ENCODE results near the gene LRRN2.

GRCh38 chr1:204599098-204599497 lies 86.4 kb downstream of the LRRN2 start:
- TF ChIP-seq, protein P1, sequence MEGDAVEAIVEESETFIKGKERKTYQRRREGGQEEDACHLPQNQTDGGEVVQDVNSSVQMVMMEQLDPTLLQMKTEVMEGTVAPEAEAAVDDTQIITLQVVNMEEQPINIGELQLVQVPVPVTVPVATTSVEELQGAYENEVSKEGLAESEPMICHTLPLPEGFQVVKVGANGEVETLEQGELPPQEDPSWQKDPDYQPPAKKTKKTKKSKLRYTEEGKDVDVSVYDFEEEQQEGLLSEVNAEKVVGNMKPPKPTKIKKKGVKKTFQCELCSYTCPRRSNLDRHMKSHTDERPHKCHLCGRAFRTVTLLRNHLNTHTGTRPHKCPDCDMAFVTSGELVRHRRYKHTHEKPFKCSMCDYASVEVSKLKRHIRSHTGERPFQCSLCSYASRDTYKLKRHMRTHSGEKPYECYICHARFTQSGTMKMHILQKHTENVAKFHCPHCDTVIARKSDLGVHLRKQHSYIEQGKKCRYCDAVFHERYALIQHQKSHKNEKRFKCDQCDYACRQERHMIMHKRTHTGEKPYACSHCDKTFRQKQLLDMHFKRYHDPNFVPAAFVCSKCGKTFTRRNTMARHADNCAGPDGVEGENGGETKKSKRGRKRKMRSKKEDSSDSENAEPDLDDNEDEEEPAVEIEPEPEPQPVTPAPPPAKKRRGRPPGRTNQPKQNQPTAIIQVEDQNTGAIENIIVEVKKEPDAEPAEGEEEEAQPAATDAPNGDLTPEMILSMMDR (IDR thresholded peaks at IDR 0.05): no peak
- no peak for TF ChIP-seq POLR2A (IDR thresholded peaks at IDR 0.05)

Data from lower leg skin (tissue), 3 donors.